Fibroblast of the aortic adventitia (primary cell): ENCODE data around the gene ROBO3. TPM values are rescaled to one million over a fixed set of nuclear protein-coding genes. Genes with fewer than 3 reads are reported as not detected.
A peak's percentile ranks its signal among the peaks of the same experiment; 100 is the strongest.

Source experiments
- DNase-seq: peaks from one replicate; pipeline ENCODE4 v3.0.0-alpha.2; 2010; ENCODE audit warnings: low read depth
- H3K4me3 ChIP-seq: 2 replicates; pipeline ENCODE4 v1.5.1; 2011; ENCODE audit warnings: low read depth, mild to moderate bottlenecking, control low read depth, low read length, moderate library complexity
- CTCF ChIP-seq: IDR thresholded peaks from 2 replicates; pipeline ENCODE4 v1.5.1; 2011; ENCODE audit warnings: mild to moderate bottlenecking, low read length, control low read depth, inconsistent platforms; ENCODE audit not compliant: insufficient read depth
- total RNA-seq: library from RNA; depleted of rRNA; stranded (reverse); fragments of >200 nt; gene quantifications from 2 replicates; pipeline ENCODE4 v1.2.3, GENCODE V29; 2012; ENCODE audit warnings: low replicate concordance

The ROBO3 gene
- total RNA-seq, 1 donor, result 13.6 TPM

- DNase-seq, result no peak
- TF ChIP-seq CTCF, result no peak
- H3K4me3 ChIP-seq, result no peak overlapping the region
Measured at GRCh38 chr11:124838805-124839127, 26.5 kb upstream of the ROBO3 start.

- DNase-seq, result no peak
- no peak for TF ChIP-seq CTCF
- H3K4me3 ChIP-seq, result peak overlapping the region; percentile 49
Measured at GRCh38 chr11:124839128-124839971, 25.9 kb upstream of the ROBO3 start.

DNA sequence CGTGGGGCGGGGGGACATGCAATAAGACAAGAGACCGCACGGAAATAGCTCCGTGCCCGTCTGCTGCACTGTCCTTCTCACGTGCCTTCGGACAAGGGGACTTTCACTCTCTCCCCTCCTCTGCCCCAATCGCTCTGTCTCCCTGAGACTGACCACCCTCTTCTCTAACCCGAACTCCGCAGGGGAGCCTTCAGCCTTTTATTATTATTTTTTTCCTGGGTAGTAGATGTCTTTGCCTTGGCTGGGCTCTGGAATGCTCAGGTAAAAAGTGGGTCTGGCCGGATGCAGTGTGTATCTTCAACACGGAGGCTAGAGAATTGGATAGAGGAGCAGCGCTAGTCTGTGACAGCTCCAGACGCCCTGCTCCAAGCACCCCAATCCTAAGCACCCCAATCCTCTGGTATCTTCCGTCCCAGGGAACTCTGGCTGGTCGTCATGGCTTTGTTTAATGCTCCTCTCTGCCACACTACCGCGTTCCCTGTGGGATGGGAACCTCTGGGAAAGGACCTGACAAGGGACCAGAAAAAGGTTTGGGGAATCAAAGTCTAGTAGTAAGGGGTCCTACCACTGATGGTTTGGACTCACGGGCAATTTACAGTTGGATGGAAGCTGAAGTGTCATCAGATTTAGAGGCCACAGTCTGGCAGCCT, 25.1 kb upstream of the ROBO3 start:
- TF ChIP-seq CTCF, result no peak
- H3K4me3 ChIP-seq, result peak overlapping the region; percentile 49
- DNase-seq, result no peak

- TF ChIP-seq CTCF, result no peak
- DNase-seq, result no peak
- H3K4me3 ChIP-seq, result no peak overlapping the region
Measured at GRCh38 chr11:124840666-124841065, 24.6 kb upstream of the ROBO3 start.

- TF ChIP-seq CTCF, result no peak
- DNase-seq, result peak; percentile 43
- no peak overlapping the region for H3K4me3 ChIP-seq
Measured at GRCh38 chr11:124841201-124841600, 24.0 kb upstream of the ROBO3 start.

- TF ChIP-seq CTCF, result no peak
- H3K4me3 ChIP-seq, result no peak overlapping the region
- DNase-seq, result no peak
Measured at GRCh38 chr11:124841840-124842239, 23.4 kb upstream of the ROBO3 start.
